ENCODE data around the gene EFHD1. TPM values are rescaled to one million over a fixed set of nuclear protein-coding genes. Genes with fewer than 3 reads are reported as not detected.
A peak's percentile ranks its signal among the peaks of the same experiment; 100 is the strongest.

EFHD1 gene
- 7.0 TPM for total RNA-seq
- 10 to 100 TPM; 20.1 to 39.6 (median 28.1) TPM for polyA plus RNA-seq (ENCODE audit: insufficient read depth in 1 of 8, insufficient read length in 8 of 8, low replicate concordance in 1 of 8)
- long read RNA-seq, donor 1, transcript EFHD1-201 (4 exons, 2,259 nt) = major isoform, 5 of 8 reads
- long read RNA-seq, donor 1, partial matches to known transcripts = 0 of 8 reads
- long read RNA-seq, donor 1, other reads (novel, unspliced or antisense) = 0 of 8 reads
- long read RNA-seq, donor 2, partial matches to known transcripts = 0 of 1 reads
- long read RNA-seq, donor 2, other reads (novel, unspliced or antisense) = 0 of 1 reads
- long read RNA-seq, donor 3, transcript EFHD1-201 (4 exons, 2,259 nt) = major isoform, 7 of 8 reads
- long read RNA-seq, donor 3, partial matches to known transcripts = 0 of 8 reads
- long read RNA-seq, donor 3, other reads (novel, unspliced or antisense) = 0 of 8 reads
- long read RNA-seq, donor 4, partial matches to known transcripts = 7 of 10 reads
- long read RNA-seq, donor 4, other reads (novel, unspliced or antisense) = 0 of 10 reads
- long read RNA-seq, donor 5, transcript EFHD1-201 (4 exons, 2,259 nt) = major isoform, 28 of 46 reads
- long read RNA-seq, donor 5, transcript EFHD1-204 (3 exons, 1,538 nt) = minor isoform, 8 of 46 reads
- long read RNA-seq, donor 5, partial matches to known transcripts = 10 of 46 reads
- long read RNA-seq, donor 5, other reads (novel, unspliced or antisense) = 0 of 46 reads
- long read RNA-seq, donor 6, transcript EFHD1-201 (4 exons, 2,259 nt) = major isoform, 10 of 14 reads
- long read RNA-seq, donor 6, partial matches to known transcripts = 0 of 14 reads
- long read RNA-seq, donor 6, other reads (novel, unspliced or antisense) = 0 of 14 reads
- long read RNA-seq, donor 7, transcript EFHD1-201 (4 exons, 2,259 nt) = major isoform, 6 of 9 reads
- long read RNA-seq, donor 7, partial matches to known transcripts = 0 of 9 reads
- long read RNA-seq, donor 7, other reads (novel, unspliced or antisense) = 0 of 9 reads
- long read RNA-seq, donor 8, partial matches to known transcripts = 0 of 1 reads
- long read RNA-seq, donor 8, other reads (novel, unspliced or antisense) = 0 of 1 reads
- long read RNA-seq, donor 9, transcript EFHD1-201 (4 exons, 2,259 nt) = major isoform, 5 of 15 reads
- long read RNA-seq, donor 9, partial matches to known transcripts = 8 of 15 reads
- long read RNA-seq, donor 9, other reads (novel, unspliced or antisense) = 0 of 15 reads
- long read RNA-seq, donor 10, transcript EFHD1-201 (4 exons, 2,259 nt) = major isoform, 10 of 14 reads
- long read RNA-seq, donor 10, partial matches to known transcripts = 0 of 14 reads
- long read RNA-seq, donor 10, other reads (novel, unspliced or antisense) = 0 of 14 reads
- long read RNA-seq, donor 11, transcript EFHD1-201 (4 exons, 2,259 nt) = major isoform, 11 of 15 reads
- long read RNA-seq, donor 11, partial matches to known transcripts = 0 of 15 reads
- long read RNA-seq, donor 11, other reads (novel, unspliced or antisense) = 0 of 15 reads

- under 1% methylated on average over 89 of the region's 90 CpGs for WGBS (ENCODE audit: insufficient coverage)
- H3K27me3 ChIP-seq (ENCODE audit: control insufficient read depth, insufficient read depth, low read length) = peaks cover 53% of the 10 kb centered on the region
- H3K27ac ChIP-seq (ENCODE audit: low read length) = peak within 1 kb of the TSS; percentile 67
- peak; percentile 92 for DNase-seq
- no peaks in the 10 kb centered on the region for H3K9me3 ChIP-seq (replicated peaks; ENCODE audit: control insufficient read depth, low read depth, low read length)
- H3K4me3 ChIP-seq (ENCODE audit: low read length) = peak within 1 kb of the TSS; percentile 67
- peaks cover 28% of the 10 kb centered on the region for H3K4me1 ChIP-seq (ENCODE audit: control insufficient read depth, insufficient read depth, low read length)
- H3K36me3 ChIP-seq (ENCODE audit: control insufficient read depth, insufficient read depth, low read length) = no peaks in the 10 kb centered on the region
These were observed at the start of gene EFHD1 for GRCh38 chr2:232633413-232634205. Gene EFHD1 (plus strand): TSS chr2:232633604. CDS start chr2:232633705, 101 bp downstream.

- no peak for DNase-seq
- Histone ChIP-seq H3K4me1 (ENCODE audit: control insufficient read depth, insufficient read depth, low read length) (peaks cover 22% of the 10 kb centered on the region), H3K36me3 (ENCODE audit: control insufficient read depth, insufficient read depth, low read length) (peaks cover 29% of the 10 kb centered on the region), H3K9me3 (replicated peaks; ENCODE audit: control insufficient read depth, low read depth, low read length) (peaks cover 2% of the 10 kb centered on the region), H3K27ac (ENCODE audit: low read length) (no peak overlapping the region), H3K27me3 (ENCODE audit: control insufficient read depth, insufficient read depth, low read length) (no peaks in the 10 kb centered on the region), H3K4me3 (ENCODE audit: low read length) (no peak overlapping the region)
- 85% methylated on average over 3 of the region's 6 CpGs for WGBS (ENCODE audit: insufficient coverage)
These were observed 49.2 kb upstream of the EFHD1 start for GRCh38 chr2:232584238-232584637.

- Histone ChIP-seq H3K27me3 (ENCODE audit: control insufficient read depth, insufficient read depth, low read length) (no peaks in the 10 kb centered on the region), H3K4me3 (ENCODE audit: low read length) (no peak overlapping the region), H3K9me3 (replicated peaks; ENCODE audit: control insufficient read depth, low read depth, low read length) (peaks cover 2% of the 10 kb centered on the region), H3K36me3 (ENCODE audit: control insufficient read depth, insufficient read depth, low read length) (peaks cover 13% of the 10 kb centered on the region), H3K4me1 (ENCODE audit: control insufficient read depth, insufficient read depth, low read length) (peaks cover 27% of the 10 kb centered on the region), H3K27ac (ENCODE audit: low read length) (no peak overlapping the region)
- DNase-seq = no peak
- 100% methylated on average over 2 of the region's 5 CpGs for WGBS (ENCODE audit: insufficient coverage)
These were observed 46.4 kb upstream of the EFHD1 start for GRCh38 chr2:232586943-232587505.

GRCh38 chr2:232587512-232587911 lies 45.9 kb upstream of the EFHD1 start:
- H3K27ac ChIP-seq (ENCODE audit: low read length) = no peak overlapping the region
- peaks cover 8% of the 10 kb centered on the region for H3K36me3 ChIP-seq (ENCODE audit: control insufficient read depth, insufficient read depth, low read length)
- peaks cover 27% of the 10 kb centered on the region for H3K4me1 ChIP-seq (ENCODE audit: control insufficient read depth, insufficient read depth, low read length)
- no peaks in the 10 kb centered on the region for H3K27me3 ChIP-seq (ENCODE audit: control insufficient read depth, insufficient read depth, low read length)
- peaks cover 2% of the 10 kb centered on the region for H3K9me3 ChIP-seq (replicated peaks; ENCODE audit: control insufficient read depth, low read depth, low read length)
- no peak overlapping the region for H3K4me3 ChIP-seq (ENCODE audit: low read length)
- no CpG with 5 or more reads among the region's 7 CpGs for WGBS (ENCODE audit: insufficient coverage)
- no peak for DNase-seq

GRCh38 chr2:232588031-232588430 lies 45.4 kb upstream of the EFHD1 start:
- Histone ChIP-seq H3K4me3 (ENCODE audit: low read length) (no peak overlapping the region), H3K4me1 (ENCODE audit: control insufficient read depth, insufficient read depth, low read length) (peaks cover 27% of the 10 kb centered on the region), H3K27me3 (ENCODE audit: control insufficient read depth, insufficient read depth, low read length) (no peaks in the 10 kb centered on the region), H3K27ac (ENCODE audit: low read length) (no peak overlapping the region), H3K9me3 (replicated peaks; ENCODE audit: control insufficient read depth, low read depth, low read length) (peaks cover 2% of the 10 kb centered on the region), H3K36me3 (ENCODE audit: control insufficient read depth, insufficient read depth, low read length) (peaks cover 3% of the 10 kb centered on the region)
- DNase-seq = no peak
- 90% methylated on average over 8 of the region's 8 CpGs for WGBS (ENCODE audit: insufficient coverage)

DNA sequence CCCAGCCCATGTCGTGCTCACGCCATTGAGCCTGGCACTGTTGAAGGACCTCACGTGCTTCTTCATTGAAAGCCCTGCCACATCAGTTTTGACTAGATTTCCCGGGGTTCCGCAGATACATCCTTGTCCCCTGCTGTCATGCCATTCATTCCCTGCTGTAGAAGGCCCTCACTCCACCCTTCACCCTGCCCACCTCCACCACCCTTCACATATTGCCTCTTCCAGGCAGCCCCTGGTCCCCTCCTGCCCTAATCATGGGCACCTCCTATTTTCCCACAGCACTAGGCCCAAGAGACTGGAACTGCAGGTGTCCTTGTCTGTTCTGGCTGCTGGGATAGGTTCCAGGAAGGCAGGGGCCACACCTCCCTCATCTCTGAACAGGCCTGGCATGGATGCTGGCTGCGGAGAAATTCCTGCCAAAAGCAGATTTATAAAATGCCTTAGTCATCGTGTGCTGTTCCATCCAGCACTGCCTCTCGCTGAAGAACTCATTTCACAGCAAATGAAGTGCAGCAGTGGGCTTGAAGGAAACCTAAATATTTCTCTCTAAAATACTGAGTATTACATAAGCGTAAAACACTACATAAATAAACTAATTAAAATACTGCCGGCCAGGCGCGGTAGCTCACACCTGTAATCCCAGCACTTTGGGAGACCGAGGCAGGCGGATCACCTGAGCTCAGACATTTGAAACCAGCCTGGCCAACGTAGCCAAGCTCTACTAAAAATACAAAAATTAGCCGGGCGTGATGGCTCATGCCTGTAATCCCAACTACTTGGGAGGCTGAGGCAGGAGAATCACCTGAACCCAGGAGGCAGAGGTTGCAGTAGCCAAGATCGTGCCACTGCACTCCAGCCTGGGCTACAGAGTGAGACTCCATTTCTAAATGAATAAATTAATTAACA lies 44.5 kb upstream of the EFHD1 start:
- H3K36me3 ChIP-seq (ENCODE audit: control insufficient read depth, insufficient read depth, low read length) = peaks cover 2% of the 10 kb centered on the region
- peak; percentile 85 for DNase-seq
- 77% methylated on average over 10 of the region's 18 CpGs for WGBS (ENCODE audit: insufficient coverage)
- no peaks in the 10 kb centered on the region for H3K27me3 ChIP-seq (ENCODE audit: control insufficient read depth, insufficient read depth, low read length)
- H3K4me3 ChIP-seq (ENCODE audit: low read length) = no peak overlapping the region
- H3K9me3 ChIP-seq (replicated peaks; ENCODE audit: control insufficient read depth, low read depth, low read length) = peaks cover 2% of the 10 kb centered on the region
- H3K27ac ChIP-seq (ENCODE audit: low read length) = peak overlapping the region; percentile 29
- H3K4me1 ChIP-seq (ENCODE audit: control insufficient read depth, insufficient read depth, low read length) = peaks cover 27% of the 10 kb centered on the region

- Histone ChIP-seq H3K27ac (ENCODE audit: low read length) (no peak overlapping the region), H3K36me3 (ENCODE audit: control insufficient read depth, insufficient read depth, low read length) (no peaks in the 10 kb centered on the region), H3K9me3 (replicated peaks; ENCODE audit: control insufficient read depth, low read depth, low read length) (no peaks in the 10 kb centered on the region), H3K4me1 (ENCODE audit: control insufficient read depth, insufficient read depth, low read length) (peaks cover 18% of the 10 kb centered on the region), H3K4me3 (ENCODE audit: low read length) (no peak overlapping the region), H3K27me3 (ENCODE audit: control insufficient read depth, insufficient read depth, low read length) (no peaks in the 10 kb centered on the region)
- 93% methylated on average over 2 of the region's 3 CpGs for WGBS (ENCODE audit: insufficient coverage)
- DNase-seq = no peak
These were observed 40.5 kb upstream of the EFHD1 start for GRCh38 chr2:232592772-232593395.

DNA sequence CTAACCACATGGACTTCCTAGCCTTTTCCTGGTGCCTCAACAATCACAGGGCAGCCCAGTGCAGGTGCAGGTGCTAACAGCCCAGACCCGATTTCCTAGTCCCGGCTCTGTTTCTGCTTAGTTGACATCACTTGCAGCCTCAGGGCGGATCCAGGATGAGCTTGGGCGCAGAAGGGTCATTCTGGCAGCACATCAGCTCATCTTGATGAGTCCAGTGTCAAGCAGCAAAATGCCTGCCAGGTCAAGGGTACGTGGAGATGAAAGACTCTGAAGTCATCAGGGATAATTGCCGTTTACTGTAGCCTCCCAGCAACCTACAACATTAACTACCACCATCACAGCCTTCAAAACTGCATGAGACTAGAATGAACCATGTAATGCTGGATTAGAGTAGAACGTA lies 39.4 kb upstream of the EFHD1 start:
- Histone ChIP-seq H3K27me3 (ENCODE audit: control insufficient read depth, insufficient read depth, low read length) (no peaks in the 10 kb centered on the region), H3K4me3 (ENCODE audit: low read length) (no peak overlapping the region), H3K36me3 (ENCODE audit: control insufficient read depth, insufficient read depth, low read length) (no peaks in the 10 kb centered on the region), H3K4me1 (ENCODE audit: control insufficient read depth, insufficient read depth, low read length) (peaks cover 7% of the 10 kb centered on the region), H3K9me3 (replicated peaks; ENCODE audit: control insufficient read depth, low read depth, low read length) (no peaks in the 10 kb centered on the region), H3K27ac (ENCODE audit: low read length) (no peak overlapping the region)
- DNase-seq = no peak
- WGBS (ENCODE audit: insufficient coverage) = 91% methylated on average over 4 of the region's 7 CpGs
